Stimulated activated memory B cell treated with anti-CD40 and anti-IgM and Interleukin-4, amounts not matched to agents 10 μg/mL and 1 μg/mL and 100 μg/mL, for 72 hours (primary cell): Measurements from ENCODE around the gene PPP6R2.

Experiments used
- ATAC-seq: fragments of 150-1000 bp; cut with Tn5 transposase; 2 replicates; pipeline ENCODE4 v1.10.0; 2021
- H3K27ac Mint-ChIP-seq: one replicate; pipeline ENCODE4 v1.8.0; 2022; ENCODE audit warnings: mild to moderate bottlenecking, mixed read lengths
- H3K27me3 Mint-ChIP-seq: one replicate; pipeline ENCODE4 v1.8.0; 2022; ENCODE audit warnings: mixed read lengths
- H3K36me3 Mint-ChIP-seq: one replicate; pipeline ENCODE4 v1.8.0; 2022; ENCODE audit warnings: mixed read lengths
- H3K4me1 Mint-ChIP-seq: one replicate; pipeline ENCODE4 v1.8.0; 2022; ENCODE audit warnings: mixed read lengths
- H3K4me3 Mint-ChIP-seq: one replicate; pipeline ENCODE4 v1.8.0; 2022; ENCODE audit warnings: mild to moderate bottlenecking, moderate library complexity, mixed read lengths
- H3K9me3 Mint-ChIP-seq: one replicate; pipeline ENCODE4 v1.8.0; 2022; ENCODE audit warnings: mixed read lengths

PPP6R2 gene

DNA sequence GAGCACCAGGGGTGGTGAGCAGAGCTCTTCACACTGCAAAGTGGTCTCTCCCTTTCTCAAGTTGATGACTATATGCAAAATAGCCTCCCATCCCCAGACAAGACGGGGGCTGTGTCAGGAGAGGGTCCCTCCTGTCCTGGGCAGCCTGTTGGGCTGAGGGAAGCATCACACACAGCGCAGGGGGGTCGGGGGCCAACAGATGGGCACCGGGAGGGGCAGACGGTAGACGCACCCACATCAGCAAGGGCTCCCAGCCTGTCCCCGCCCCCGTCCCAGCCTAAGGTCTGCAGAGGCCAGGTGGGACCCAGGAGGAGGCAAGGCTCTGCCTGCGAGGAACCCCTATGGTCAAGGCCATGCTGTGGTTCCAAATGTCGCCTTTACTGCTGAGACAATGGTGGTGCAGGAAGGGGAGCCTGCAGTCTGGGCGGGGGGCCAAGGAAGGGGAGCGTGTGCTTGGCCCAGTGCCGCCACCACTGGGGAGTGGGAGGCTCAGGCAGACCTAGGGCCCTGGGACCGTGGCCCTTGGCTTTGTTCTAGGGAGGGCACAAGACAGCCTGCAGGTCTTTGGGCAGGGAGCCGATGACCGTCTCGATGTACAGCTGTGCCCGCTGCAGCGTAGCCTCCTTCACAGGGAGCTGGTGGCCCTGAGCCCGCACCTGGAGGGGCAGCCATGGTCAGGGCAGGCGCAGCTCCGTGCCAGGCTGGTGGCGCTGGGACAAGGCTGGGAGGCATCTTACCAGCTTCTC lies 31.3 kb upstream of the PPP6R2 start:
- H3K27me3 Mint-ChIP-seq, result no peaks in the 10 kb centered on the region
- H3K4me1 Mint-ChIP-seq, result peaks cover 37% of the 10 kb centered on the region
- H3K9me3 Mint-ChIP-seq, result no peaks in the 10 kb centered on the region
- no peaks in the 10 kb centered on the region for H3K36me3 Mint-ChIP-seq
- no peak overlapping the region for H3K4me3 Mint-ChIP-seq
- ATAC-seq, result no peak
- H3K27ac Mint-ChIP-seq, result peak overlapping the region; percentile 59

GRCh38 chr22:50312371-50312770 lies 30.8 kb upstream of the PPP6R2 start:
- H3K9me3 Mint-ChIP-seq, result no peaks in the 10 kb centered on the region

GRCh38 chr22:50313021-50313420 lies 30.1 kb upstream of the PPP6R2 start:
- no peak for ATAC-seq
- H3K4me1 Mint-ChIP-seq, result peaks cover 46% of the 10 kb centered on the region
- no peaks in the 10 kb centered on the region for H3K36me3 Mint-ChIP-seq
- no peaks in the 10 kb centered on the region for H3K27me3 Mint-ChIP-seq
- no peaks in the 10 kb centered on the region for H3K9me3 Mint-ChIP-seq
- H3K27ac Mint-ChIP-seq, result no peak overlapping the region
- no peak overlapping the region for H3K4me3 Mint-ChIP-seq

More at GRCh38 chr22:50312371-50312770, 30.8 kb upstream of the PPP6R2 start:
- Mint-ChIP-seq H3K36me3 (no peaks in the 10 kb centered on the region), H3K4me3 (no peak overlapping the region), H3K27me3 (no peaks in the 10 kb centered on the region), H3K4me1 (peaks cover 40% of the 10 kb centered on the region), H3K27ac (no peak overlapping the region)
- ATAC-seq, result no peak

- H3K9me3 Mint-ChIP-seq, result no peaks in the 10 kb centered on the region
- H3K27me3 Mint-ChIP-seq, result no peaks in the 10 kb centered on the region
- no peaks in the 10 kb centered on the region for H3K36me3 Mint-ChIP-seq
- peak overlapping the region; percentile 87 for H3K27ac Mint-ChIP-seq
- peaks cover 50% of the 10 kb centered on the region for H3K4me1 Mint-ChIP-seq
- H3K4me3 Mint-ChIP-seq, result peak overlapping the region; percentile 78
- no peak for ATAC-seq
These were observed 29.5 kb upstream of the PPP6R2 start for GRCh38 chr22:50313600-50313999.

DNA sequence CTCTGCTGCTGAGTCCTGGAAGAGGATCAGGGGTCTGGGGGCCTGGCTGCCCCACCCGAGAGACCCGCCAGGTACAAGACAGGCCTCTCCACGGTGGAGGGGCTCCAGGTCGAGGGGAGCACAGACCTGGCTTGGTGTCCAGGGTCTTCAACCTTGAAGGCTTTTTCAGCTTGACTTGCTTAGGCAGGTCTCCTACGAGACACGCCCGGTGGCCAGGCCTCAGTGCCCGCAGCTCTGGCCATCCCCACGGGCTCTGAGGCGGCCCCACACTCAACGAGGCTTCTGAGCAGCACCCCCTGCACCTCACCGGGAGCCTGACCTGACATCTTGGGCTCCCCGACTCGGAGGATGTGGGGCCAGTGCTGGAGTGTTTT lies 29.1 kb upstream of the PPP6R2 start:
- no peak for ATAC-seq
- peak overlapping the region; percentile 87 for H3K27ac Mint-ChIP-seq
- no peaks in the 10 kb centered on the region for H3K36me3 Mint-ChIP-seq
- peaks cover 50% of the 10 kb centered on the region for H3K4me1 Mint-ChIP-seq
- H3K4me3 Mint-ChIP-seq, result peak overlapping the region; percentile 78
- H3K27me3 Mint-ChIP-seq, result no peaks in the 10 kb centered on the region
- H3K9me3 Mint-ChIP-seq, result no peaks in the 10 kb centered on the region

DNA sequence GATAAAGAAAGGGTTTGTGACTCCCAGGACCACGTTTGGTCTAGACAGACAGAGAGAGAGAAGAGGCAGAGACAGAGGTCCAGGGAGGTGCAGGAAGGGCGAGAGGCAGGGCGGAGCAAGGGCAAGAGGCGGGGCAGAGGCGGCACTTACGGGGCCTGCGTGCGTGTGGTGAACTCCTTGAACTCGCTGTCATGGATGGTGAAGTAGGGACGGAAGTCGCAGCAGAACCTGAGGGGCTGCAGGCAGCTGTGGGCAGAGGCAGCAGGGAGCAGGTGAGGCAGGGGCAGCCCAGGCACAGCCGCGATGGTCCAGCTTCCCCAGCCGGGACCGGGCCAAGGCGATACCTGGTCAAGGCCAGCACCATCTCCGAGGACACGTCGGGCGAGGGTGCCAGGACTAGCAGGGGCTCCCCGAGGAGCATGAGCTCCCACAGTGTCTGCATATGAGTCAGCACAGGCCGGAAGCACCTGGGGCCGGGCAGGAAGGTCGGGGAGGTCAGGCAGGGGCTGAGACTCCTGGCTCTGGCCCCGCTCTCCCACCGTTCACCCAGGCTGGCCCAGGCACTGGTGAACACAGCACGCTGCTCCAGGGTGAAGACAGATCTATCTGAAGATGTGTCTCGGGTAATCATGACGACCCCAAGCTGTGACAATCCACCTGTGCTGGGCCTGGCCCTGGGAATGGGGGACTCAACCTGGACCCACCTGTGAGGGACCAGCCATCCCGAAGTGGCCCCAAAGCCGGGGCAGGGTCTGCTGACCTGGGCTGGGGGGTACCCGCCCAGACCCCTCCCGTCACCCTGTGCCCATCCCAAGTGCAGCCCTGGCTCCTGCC lies 28.5 kb upstream of the PPP6R2 start:
- ATAC-seq, result peak; percentile 91
- Mint-ChIP-seq H3K4me3 (peak overlapping the region; percentile 78), H3K36me3 (no peaks in the 10 kb centered on the region), H3K27ac (peak overlapping the region; percentile 87), H3K9me3 (no peaks in the 10 kb centered on the region), H3K27me3 (no peaks in the 10 kb centered on the region), H3K4me1 (peaks cover 53% of the 10 kb centered on the region)

- Mint-ChIP-seq H3K9me3 (no peaks in the 10 kb centered on the region), H3K27ac (peak overlapping the region; percentile 87), H3K4me1 (peaks cover 57% of the 10 kb centered on the region), H3K27me3 (no peaks in the 10 kb centered on the region), H3K36me3 (no peaks in the 10 kb centered on the region), H3K4me3 (peak overlapping the region; percentile 52)
- peak; percentile 21 for ATAC-seq
These were observed 27.6 kb upstream of the PPP6R2 start for GRCh38 chr22:50315289-50316113.

DNA sequence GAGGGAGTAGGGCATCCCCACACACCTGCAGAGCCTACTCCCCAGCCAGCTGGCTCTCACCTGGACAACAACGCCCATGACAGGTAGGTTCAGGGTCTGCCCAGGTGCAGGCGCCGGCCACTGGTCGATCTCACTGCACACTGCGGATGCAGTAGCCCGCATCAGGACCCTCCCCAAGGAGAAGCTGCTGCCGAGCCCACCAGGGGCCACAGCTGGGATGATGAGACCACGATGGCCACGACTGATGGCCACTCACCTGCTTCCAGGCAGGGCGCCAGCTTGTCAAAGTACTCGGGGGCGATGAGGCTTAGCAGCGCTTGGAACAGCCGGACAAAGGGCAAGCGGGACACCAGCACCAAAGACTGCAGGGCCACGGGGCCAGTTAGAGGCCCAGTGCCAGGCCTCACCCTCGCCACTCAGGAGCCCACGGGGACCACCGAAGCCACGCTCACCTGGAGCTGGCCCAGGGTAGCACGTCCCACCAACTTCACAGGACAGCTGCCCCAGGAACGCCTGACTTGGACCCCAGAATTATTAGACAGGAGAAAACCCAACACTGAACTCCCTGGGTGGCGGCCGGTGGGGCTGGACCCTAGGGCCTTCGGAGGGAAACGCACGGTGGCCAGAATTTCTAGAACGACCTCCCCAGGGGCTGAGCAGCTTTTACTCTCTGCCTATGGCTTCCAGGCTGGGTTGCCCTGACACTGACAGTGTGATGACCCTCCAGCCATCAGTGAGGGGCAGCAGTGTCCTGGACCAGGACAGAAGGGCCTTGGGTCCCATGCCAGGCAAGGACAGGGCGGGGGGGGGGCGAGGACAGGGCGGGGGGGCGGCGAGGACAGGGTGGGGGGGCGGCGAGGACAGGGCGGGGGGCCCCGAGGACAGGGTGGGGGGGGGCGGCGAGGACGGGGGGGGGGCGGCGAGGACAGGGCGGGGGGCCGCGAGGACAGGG lies 26.7 kb upstream of the PPP6R2 start:
- Mint-ChIP-seq H3K4me1 (peaks cover 59% of the 10 kb centered on the region), H3K27me3 (no peaks in the 10 kb centered on the region), H3K27ac (peak overlapping the region; percentile 35), H3K9me3 (no peaks in the 10 kb centered on the region), H3K4me3 (no peak overlapping the region), H3K36me3 (no peaks in the 10 kb centered on the region)
- no peak for ATAC-seq

DNA sequence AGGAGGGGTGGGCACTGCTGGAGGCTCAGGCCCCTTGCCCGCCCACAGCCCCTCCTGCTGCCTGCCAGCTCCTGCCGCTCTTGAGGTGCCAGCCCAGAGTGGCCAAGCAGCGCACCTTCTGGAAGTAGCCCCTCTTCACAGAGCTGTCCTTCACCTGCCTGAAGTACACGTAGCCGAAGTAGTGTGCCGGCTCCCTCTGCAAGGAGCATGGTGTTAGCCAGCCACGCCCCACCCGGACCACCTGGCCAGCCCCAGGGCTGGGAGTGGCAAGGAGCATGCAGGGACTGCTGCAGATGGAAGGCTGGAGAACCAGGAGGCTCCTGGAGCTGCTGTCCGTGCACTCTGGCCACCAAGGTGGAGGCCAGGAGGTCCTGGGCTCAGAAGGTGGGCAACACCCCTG lies 25.9 kb upstream of the PPP6R2 start:
- H3K4me3 Mint-ChIP-seq, result no peak overlapping the region
- H3K4me1 Mint-ChIP-seq, result peaks cover 54% of the 10 kb centered on the region
- no peak for ATAC-seq
- no peaks in the 10 kb centered on the region for H3K27me3 Mint-ChIP-seq
- no peaks in the 10 kb centered on the region for H3K36me3 Mint-ChIP-seq
- no peak overlapping the region for H3K27ac Mint-ChIP-seq
- no peaks in the 10 kb centered on the region for H3K9me3 Mint-ChIP-seq

DNA sequence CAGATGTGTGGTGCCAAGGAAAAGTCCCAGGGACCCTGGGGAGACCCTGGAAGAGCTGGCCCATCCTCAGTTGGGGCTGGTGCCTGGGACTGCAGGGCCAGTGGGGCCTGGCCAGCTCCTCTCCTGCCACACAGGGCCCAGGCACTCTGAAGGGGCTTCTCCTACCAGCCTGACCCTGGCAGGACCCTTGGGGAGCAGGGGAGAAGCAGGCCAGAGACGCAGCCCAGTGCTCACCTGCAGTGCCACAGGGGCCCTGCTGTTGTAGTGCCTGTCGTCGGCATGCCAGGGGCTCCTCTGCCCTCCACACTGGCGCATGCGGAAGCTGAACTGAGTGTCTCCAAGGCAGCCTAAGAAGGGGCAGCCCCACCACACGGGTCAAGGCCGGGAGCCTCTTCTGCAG lies 25.5 kb upstream of the PPP6R2 start:
- Mint-ChIP-seq H3K36me3 (no peaks in the 10 kb centered on the region), H3K9me3 (no peaks in the 10 kb centered on the region), H3K27me3 (no peaks in the 10 kb centered on the region), H3K4me3 (no peak overlapping the region), H3K4me1 (peaks cover 54% of the 10 kb centered on the region), H3K27ac (peak overlapping the region; percentile 42)
- ATAC-seq, result no peak

- ATAC-seq, result no peak
- Mint-ChIP-seq H3K4me1 (peaks cover 51% of the 10 kb centered on the region), H3K9me3 (no peaks in the 10 kb centered on the region)
These were observed 24.8 kb upstream of the PPP6R2 start for GRCh38 chr22:50318356-50318697.

DNA sequence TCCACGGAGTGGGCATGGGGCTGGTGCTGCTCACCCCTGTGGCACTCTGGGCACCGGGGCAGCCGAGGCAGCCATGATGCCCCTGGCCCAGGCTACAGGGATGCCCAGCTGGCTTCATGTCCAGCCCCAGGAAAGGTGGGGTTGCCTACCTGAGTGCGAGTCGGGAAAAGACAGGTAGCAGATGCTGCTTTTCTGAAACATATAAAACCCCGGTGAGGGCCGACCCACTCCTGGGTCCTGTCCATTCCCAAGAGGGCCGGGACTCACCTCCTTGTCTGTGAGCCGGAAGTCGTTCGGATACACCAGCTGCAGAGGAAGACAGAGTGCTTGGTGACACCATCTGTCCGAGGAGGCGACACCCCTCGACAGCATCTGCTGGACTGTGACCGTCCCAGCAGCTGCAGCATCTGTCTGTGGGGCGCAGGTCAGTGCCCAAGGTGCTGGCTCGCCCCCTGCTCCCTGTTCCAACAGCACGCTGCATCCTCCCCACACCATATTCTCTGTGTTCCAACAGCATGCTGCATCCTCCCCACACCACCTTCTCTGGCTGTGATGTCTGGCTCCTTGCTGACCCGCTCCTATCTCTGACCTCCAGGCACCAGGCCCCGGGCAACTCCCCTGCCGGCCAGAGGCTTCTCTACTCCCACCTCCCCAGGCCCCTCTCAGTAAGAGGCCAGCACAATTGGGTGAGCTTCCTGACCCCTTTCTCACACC lies 24.3 kb upstream of the PPP6R2 start:
- peaks cover 46% of the 10 kb centered on the region for H3K4me1 Mint-ChIP-seq
- peak overlapping the region; percentile 19 for H3K27ac Mint-ChIP-seq
- H3K9me3 Mint-ChIP-seq, result no peaks in the 10 kb centered on the region
- H3K4me3 Mint-ChIP-seq, result no peak overlapping the region
- no peak for ATAC-seq
- H3K27me3 Mint-ChIP-seq, result no peaks in the 10 kb centered on the region
- H3K36me3 Mint-ChIP-seq, result no peaks in the 10 kb centered on the region

More at GRCh38 chr22:50318356-50318697, 24.8 kb upstream of the PPP6R2 start:
- Mint-ChIP-seq H3K27me3 (no peaks in the 10 kb centered on the region), H3K36me3 (no peaks in the 10 kb centered on the region), H3K27ac (no peak overlapping the region), H3K4me3 (no peak overlapping the region)

GRCh38 chr22:50319503-50319951 lies 23.6 kb upstream of the PPP6R2 start:
- H3K27ac Mint-ChIP-seq, result peak overlapping the region; percentile 19
- no peak overlapping the region for H3K4me3 Mint-ChIP-seq
- no peaks in the 10 kb centered on the region for H3K9me3 Mint-ChIP-seq
- no peaks in the 10 kb centered on the region for H3K27me3 Mint-ChIP-seq
- peaks cover 39% of the 10 kb centered on the region for H3K4me1 Mint-ChIP-seq
- H3K36me3 Mint-ChIP-seq, result no peaks in the 10 kb centered on the region
- no peak for ATAC-seq

- ATAC-seq, result no peak
- H3K4me3 Mint-ChIP-seq, result no peak overlapping the region
- no peaks in the 10 kb centered on the region for H3K9me3 Mint-ChIP-seq
- no peak overlapping the region for H3K27ac Mint-ChIP-seq
- no peaks in the 10 kb centered on the region for H3K27me3 Mint-ChIP-seq
- peaks cover 35% of the 10 kb centered on the region for H3K4me1 Mint-ChIP-seq
- no peaks in the 10 kb centered on the region for H3K36me3 Mint-ChIP-seq
These were observed 23.0 kb upstream of the PPP6R2 start for GRCh38 chr22:50320116-50320515.
